Peyer's patch (tissue), 4 donors: ENCODE results near the gene OPTC.

Source experiments
- POLR2A ChIP-seq, 2 donors: fragments of 450-650 bp; IDR thresholded peaks; one replicate each; pipeline ENCODE4 v1.5.1; 2017; ENCODE audit warnings: antibody characterized with exemption in 2 of 2, mild to moderate bottlenecking in 2 of 2, moderate library complexity in 2 of 2
- TF ChIP-seq, protein P1 (sequence below), 6 experiments: fragments of 450-650 bp in 4 of 6; fragments of 200-600 bp in 2 of 6; sonication (generic) in 1 of 6; IDR thresholded peaks; one replicate each; pipeline ENCODE4 v1.5.1; 2017 to 2019; ENCODE audit warnings: antibody characterized with exemption in 6 of 6, mild to moderate bottlenecking in 3 of 6, moderate library complexity in 1 of 6

DNA sequence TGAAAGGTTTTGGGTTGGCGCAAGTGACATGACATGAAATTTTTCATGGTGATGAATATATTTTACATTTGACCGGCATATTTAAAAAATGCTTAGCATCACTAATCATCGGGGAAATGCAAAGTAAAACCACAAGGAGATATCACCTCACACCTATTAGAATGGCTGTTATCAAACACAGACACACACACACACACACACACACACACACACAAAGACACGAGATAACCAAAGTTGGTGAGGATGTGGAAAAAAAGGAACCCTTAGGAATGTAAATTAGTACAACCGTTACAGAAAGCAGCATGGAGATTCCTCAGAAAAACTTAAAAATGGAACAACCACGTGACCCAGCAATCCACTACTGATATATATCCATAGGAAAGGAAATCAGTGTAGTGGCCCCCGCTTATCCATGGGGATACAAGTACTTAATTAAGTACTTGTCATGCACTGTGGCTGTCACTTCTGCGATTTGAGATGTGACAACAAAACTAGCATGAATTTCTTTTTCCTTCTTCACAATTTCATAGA lies 34.2 kb upstream of the OPTC start:
- TF ChIP-seq, protein P1, sequence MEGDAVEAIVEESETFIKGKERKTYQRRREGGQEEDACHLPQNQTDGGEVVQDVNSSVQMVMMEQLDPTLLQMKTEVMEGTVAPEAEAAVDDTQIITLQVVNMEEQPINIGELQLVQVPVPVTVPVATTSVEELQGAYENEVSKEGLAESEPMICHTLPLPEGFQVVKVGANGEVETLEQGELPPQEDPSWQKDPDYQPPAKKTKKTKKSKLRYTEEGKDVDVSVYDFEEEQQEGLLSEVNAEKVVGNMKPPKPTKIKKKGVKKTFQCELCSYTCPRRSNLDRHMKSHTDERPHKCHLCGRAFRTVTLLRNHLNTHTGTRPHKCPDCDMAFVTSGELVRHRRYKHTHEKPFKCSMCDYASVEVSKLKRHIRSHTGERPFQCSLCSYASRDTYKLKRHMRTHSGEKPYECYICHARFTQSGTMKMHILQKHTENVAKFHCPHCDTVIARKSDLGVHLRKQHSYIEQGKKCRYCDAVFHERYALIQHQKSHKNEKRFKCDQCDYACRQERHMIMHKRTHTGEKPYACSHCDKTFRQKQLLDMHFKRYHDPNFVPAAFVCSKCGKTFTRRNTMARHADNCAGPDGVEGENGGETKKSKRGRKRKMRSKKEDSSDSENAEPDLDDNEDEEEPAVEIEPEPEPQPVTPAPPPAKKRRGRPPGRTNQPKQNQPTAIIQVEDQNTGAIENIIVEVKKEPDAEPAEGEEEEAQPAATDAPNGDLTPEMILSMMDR (IDR thresholded peaks at IDR 0.05), result no peak
- no peak for TF ChIP-seq POLR2A (IDR thresholded peaks at IDR 0.05)
